ENCODE results near the gene FXYD6.

Gene FXYD6

DNA sequence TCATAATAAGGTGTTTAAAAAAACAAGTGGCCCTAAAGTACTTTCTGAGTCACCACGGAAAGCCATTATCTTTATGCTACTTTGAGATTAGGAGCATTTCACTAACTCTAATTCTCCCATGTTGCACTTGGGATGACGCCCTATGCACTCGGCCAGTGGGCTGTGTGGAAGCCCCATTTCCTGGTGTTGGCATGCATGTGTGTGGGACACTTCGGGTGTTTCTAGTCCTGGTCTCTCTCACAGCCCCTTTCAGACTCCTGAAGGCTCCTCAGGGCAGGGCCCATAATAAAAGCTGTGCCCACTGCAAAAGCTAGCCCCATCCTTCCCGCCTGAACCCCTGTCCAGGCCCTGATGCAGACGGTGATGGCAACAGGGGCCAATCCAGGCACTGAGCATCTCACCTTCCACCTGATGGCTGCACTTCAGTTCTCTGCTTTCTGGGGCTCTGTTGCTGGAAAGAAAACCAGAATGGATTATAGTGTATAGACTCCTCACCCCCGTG, 37.0 kb downstream of the FXYD6 start:
- DNase-seq (ENCODE audit: low spot score in 2 of 2) (no peak), ATAC-seq (replicated peaks; ENCODE audit: extremely low read depth, poor library complexity, severe bottlenecking) (no peak)
- Mint-ChIP-seq H3K4me1 (peaks cover 21% of the 10 kb centered on the region), H3K27me3 (peaks cover 10% of the 10 kb centered on the region), H3K36me3 (ENCODE audit: insufficient read depth) (peaks cover 3% of the 10 kb centered on the region), H3K27ac (ENCODE audit: low read depth) (no peak overlapping the region), H3K9me3 (no peaks in the 10 kb centered on the region), H3K4me3 (no peak overlapping the region)

DNA sequence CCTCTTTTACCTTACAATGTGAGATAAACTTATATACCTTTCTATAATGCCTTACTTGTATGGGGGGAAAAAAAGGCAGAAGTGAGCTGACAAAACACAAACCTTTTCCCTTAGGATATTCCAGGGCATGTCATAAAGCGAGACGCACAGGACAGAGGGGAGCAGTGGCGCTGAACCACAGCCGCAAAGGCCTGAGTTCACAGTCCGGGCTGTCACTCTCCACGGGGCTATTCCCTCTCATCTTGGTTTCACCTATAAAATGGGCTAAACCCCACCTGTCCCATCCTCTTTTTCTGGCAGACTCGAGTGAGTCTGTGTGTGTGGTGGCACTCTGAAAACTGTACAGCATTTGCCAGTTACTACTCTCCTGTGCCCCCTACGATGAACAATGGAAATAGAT, 37.6 kb downstream of the FXYD6 start:
- Mint-ChIP-seq H3K4me3 (no peak overlapping the region), H3K27me3 (peaks cover 10% of the 10 kb centered on the region), H3K36me3 (ENCODE audit: insufficient read depth) (peaks cover 3% of the 10 kb centered on the region), H3K4me1 (peaks cover 21% of the 10 kb centered on the region), H3K27ac (ENCODE audit: low read depth) (no peak overlapping the region), H3K9me3 (no peaks in the 10 kb centered on the region)
- DNase-seq (ENCODE audit: low spot score in 2 of 2) = no peak
- ATAC-seq (replicated peaks; ENCODE audit: extremely low read depth, poor library complexity, severe bottlenecking) = no peak

DNA sequence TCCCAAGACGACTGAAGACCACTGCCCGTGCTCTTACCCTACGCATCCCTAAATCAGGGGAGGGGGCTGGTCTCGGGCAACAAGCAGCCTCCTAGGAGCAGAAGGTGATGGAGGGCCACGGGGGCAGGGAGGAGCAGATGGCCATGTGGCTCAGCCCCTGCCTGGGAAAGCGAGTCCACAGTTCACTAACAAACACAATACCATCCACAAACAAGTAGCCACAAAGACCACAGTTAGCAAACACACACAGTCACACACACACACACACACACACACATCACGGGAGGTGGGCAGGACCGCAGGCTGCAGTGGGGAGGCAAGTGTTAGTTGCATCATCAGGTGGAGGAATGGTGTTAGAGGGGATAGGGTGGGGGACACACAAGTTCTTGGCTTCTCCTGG, 38.7 kb downstream of the FXYD6 start:
- peak overlapping the region; percentile 48 for H3K4me3 Mint-ChIP-seq
- H3K4me1 Mint-ChIP-seq = peaks cover 21% of the 10 kb centered on the region
- H3K9me3 Mint-ChIP-seq = no peaks in the 10 kb centered on the region
- H3K27ac Mint-ChIP-seq (ENCODE audit: low read depth) = peak overlapping the region; percentile 65
- ATAC-seq (replicated peaks; ENCODE audit: extremely low read depth, poor library complexity, severe bottlenecking) = no peak
- H3K27me3 Mint-ChIP-seq = peaks cover 10% of the 10 kb centered on the region
- H3K36me3 Mint-ChIP-seq (ENCODE audit: insufficient read depth) = peaks cover 3% of the 10 kb centered on the region
- DNase-seq (ENCODE audit: low spot score in 2 of 2) = no peak

DNA sequence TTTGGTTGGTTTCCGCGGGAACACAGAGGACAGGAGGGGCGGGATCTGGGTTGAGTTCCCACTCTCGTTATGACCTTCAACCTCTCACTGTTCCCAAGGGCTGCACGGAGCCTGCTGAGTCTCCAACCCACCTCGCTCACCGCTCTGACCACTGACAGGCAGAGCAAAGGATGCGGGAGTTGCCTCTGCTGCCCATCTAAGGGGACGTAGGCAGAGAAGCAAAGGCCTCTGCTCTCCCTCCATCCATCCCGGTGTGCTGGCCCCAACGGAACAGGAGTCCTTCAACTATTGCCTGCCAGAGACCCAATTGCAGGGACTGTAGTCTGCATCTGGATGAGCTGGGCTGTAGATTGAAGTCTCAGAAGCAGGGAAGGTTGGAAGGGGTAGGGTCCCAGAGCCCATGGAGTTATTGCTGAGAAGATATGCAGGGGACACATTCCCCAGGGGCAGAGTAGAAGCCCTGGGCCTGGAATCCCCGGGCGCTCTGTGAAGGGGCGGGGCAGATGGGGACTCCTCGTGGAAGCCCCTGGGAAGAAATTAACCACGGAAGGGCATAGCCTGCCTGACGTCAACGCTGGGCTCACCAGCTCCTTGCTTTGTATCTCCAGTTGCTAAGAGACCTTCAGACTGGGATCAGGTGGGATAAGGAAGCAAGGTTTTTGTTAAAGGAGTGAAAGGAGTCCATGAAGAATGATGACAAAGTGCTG, 39.2 kb downstream of the FXYD6 start:
- peak overlapping the region; percentile 65 for H3K27ac Mint-ChIP-seq (ENCODE audit: low read depth)

DNA sequence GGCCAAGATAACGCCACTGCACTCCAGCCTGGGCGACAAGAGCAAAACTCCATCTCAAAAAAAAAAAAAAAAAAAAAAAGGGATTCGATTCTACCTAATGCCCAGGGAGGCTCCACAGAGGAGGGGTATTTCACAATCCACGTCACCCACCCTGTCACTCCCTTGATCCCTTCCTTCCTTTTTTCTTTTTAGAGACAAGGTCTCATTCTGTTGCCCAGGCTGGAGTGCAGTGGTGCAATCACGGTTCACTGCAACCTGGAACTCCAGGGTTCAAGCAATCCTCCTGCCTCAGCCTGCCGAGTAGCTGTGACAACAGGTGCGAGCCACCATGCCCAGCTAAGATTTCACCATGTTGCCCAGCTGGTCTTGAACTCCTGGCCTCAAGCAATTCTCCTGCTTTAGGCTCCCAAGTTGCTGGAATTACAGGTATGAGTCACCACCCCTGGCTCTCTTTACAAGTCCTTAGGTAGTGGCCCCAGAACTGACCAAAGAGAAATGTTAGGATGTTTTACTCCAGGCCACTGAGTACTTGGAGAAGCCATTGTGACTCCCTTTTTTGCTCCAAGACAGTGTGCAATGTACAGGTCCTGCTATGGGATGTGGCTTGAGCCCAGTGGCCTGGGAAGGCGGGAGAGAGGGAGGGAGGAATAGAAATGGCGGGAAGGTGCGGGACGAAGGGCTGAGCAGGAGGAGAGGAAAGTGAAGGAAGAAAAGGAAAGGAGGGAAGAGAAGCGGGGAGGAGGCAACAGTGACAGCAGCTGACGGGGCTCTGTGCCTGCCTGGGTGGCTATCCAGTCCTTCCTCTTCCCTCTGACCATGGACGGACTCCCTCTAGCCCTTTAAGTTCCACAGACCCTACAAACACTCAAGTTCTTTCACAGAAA, 40.1 kb downstream of the FXYD6 start:
- H3K36me3 Mint-ChIP-seq (ENCODE audit: insufficient read depth) = peaks cover 3% of the 10 kb centered on the region
- no peak overlapping the region for H3K27ac Mint-ChIP-seq (ENCODE audit: low read depth)
- H3K4me1 Mint-ChIP-seq = peaks cover 29% of the 10 kb centered on the region
- no peaks in the 10 kb centered on the region for H3K9me3 Mint-ChIP-seq
- ATAC-seq (replicated peaks; ENCODE audit: extremely low read depth, poor library complexity, severe bottlenecking) (no peak), DNase-seq (ENCODE audit: low spot score in 2 of 2) (no peak)
- no peak overlapping the region for H3K4me3 Mint-ChIP-seq
- peaks cover 10% of the 10 kb centered on the region for H3K27me3 Mint-ChIP-seq

More for the DNA sequence above, 39.2 kb downstream of the FXYD6 start:
- DNase-seq (ENCODE audit: low spot score in 2 of 2) (no peak), ATAC-seq (replicated peaks; ENCODE audit: extremely low read depth, poor library complexity, severe bottlenecking) (no peak)
- no peaks in the 10 kb centered on the region for H3K9me3 Mint-ChIP-seq
- peaks cover 3% of the 10 kb centered on the region for H3K36me3 Mint-ChIP-seq (ENCODE audit: insufficient read depth)
- H3K27me3 Mint-ChIP-seq = peaks cover 10% of the 10 kb centered on the region
- H3K4me1 Mint-ChIP-seq = peaks cover 27% of the 10 kb centered on the region
- peak overlapping the region; percentile 48 for H3K4me3 Mint-ChIP-seq

DNA sequence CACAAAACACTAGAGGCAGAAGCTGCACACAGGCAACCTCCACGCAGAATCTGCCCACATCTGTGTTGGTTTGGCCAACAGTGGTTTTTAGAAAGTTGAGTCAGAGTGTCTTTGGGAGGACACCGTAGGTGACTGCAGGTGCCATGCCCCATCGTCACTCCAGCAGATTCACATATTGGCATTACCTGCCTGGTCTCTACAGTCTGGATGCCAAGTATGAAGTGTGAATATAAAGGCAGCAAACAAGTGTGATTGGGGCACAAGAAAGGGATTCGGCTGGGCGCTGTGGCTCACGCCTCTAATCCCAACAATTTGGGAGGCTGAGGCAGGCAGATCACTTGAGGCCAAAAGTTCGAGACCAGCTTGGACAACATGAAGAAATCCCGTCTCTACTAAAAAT, 40.9 kb downstream of the FXYD6 start:
- no peak overlapping the region for H3K27ac Mint-ChIP-seq (ENCODE audit: low read depth)
- DNase-seq (ENCODE audit: low spot score in 2 of 2) (no peak), ATAC-seq (replicated peaks; ENCODE audit: extremely low read depth, poor library complexity, severe bottlenecking) (no peak)
- no peaks in the 10 kb centered on the region for H3K9me3 Mint-ChIP-seq
- H3K4me1 Mint-ChIP-seq = peaks cover 37% of the 10 kb centered on the region
- H3K27me3 Mint-ChIP-seq = peaks cover 10% of the 10 kb centered on the region
- H3K36me3 Mint-ChIP-seq (ENCODE audit: insufficient read depth) = peaks cover 3% of the 10 kb centered on the region
- no peak overlapping the region for H3K4me3 Mint-ChIP-seq

DNA sequence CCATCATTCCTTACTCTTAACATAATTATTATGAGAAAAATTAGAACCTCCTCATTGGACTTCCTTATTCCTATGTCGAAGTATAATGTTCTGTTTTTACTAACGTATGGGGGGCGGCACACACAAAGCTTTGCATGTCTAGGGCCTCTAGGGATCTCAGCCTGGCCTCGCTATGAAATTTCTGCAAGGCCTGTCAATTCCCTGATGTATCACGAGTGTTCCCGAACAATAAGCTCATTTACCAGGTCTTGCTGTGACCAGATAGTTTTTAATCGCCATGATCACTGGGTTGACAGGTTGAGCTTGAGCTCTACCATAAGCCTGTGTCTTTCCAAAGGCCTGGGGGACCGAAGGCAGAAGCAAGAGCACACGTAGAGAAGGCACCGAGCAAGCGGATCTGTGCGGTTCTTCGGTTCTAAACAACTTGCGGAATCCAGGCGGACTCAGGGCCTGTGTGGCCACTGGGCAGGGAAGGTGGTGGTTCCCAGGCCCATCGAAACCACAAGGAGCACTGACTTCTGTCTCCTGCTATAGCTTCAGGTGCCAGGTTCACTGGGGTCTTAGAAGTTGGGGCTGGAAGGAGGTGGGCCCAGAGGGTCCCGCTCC, 41.5 kb downstream of the FXYD6 start:
- peaks cover 43% of the 10 kb centered on the region for H3K4me1 Mint-ChIP-seq
- peaks cover 10% of the 10 kb centered on the region for H3K27me3 Mint-ChIP-seq
- DNase-seq (ENCODE audit: low spot score in 2 of 2) (no peak), ATAC-seq (replicated peaks; ENCODE audit: extremely low read depth, poor library complexity, severe bottlenecking) (no peak)
- H3K4me3 Mint-ChIP-seq = no peak overlapping the region
- H3K27ac Mint-ChIP-seq (ENCODE audit: low read depth) = no peak overlapping the region
- no peaks in the 10 kb centered on the region for H3K9me3 Mint-ChIP-seq
- H3K36me3 Mint-ChIP-seq (ENCODE audit: insufficient read depth) = peaks cover 3% of the 10 kb centered on the region

DNA sequence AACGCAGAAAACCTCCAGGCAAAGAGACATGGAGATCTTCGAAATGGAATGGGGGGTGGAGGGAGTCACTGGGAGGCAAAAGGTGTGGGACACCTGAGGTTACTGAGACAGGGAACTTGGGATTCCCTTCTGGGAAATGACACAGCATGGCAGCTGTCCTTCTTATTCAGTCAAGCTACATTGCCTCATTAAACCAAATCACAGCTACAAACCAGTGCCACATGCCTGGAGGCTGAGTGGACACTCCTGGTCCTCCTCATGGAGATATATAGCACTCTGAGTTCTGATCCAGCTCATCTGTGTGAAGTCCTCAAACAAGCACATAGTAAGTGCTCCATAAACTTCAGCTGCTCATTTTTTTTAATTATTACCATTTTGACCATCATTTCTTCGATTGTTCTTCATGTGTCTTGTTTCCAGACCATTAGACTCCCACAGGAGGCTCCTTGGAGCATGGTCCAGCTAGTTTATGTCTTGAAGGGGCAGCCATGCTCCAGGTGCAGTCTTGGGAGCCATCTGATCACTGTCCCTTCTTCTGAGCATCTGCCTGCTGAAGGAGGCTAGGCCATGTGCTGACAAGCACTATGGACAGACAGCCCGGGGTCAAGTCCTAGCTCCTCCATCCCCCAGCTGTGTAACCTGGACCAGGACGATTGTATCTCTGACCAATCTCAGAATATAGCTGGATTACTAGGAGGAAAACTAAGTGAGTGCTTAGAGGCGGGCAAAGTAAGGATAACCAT, 42.2 kb downstream of the FXYD6 start:
- peaks cover 43% of the 10 kb centered on the region for H3K4me1 Mint-ChIP-seq
- H3K27ac Mint-ChIP-seq (ENCODE audit: low read depth) = peak overlapping the region; percentile 44
- H3K27me3 Mint-ChIP-seq = peaks cover 10% of the 10 kb centered on the region
- no peak for DNase-seq (ENCODE audit: low spot score in 2 of 2)
- ATAC-seq (replicated peaks; ENCODE audit: extremely low read depth, poor library complexity, severe bottlenecking) = no peak
- H3K4me3 Mint-ChIP-seq = no peak overlapping the region
- no peaks in the 10 kb centered on the region for H3K9me3 Mint-ChIP-seq
- H3K36me3 Mint-ChIP-seq (ENCODE audit: insufficient read depth) = peaks cover 3% of the 10 kb centered on the region

DNA sequence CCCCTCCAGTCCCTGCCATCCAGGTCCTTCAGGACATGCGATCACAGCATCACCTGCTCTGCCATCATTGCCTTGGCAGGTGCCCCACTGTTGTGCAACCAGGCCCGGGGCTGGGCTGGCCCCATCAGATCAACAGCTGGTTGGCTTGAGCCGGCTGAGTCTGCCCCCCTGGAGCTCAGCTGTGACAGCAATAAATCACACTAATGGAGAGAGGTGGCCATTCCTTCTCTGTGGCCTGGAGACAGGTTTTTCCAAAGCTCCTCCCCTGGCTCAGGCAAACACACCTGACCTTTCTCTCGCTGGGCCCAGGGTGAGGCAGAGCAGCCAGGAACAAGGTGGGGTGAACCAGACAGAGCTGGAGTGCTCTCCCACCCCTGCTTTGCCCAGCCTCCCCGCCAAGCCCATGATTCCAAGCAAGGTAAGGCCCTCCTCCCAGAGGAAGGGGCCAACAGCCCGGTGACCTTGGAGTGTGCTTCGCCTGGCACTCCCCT, 43.0 kb downstream of the FXYD6 start:
- H3K27me3 Mint-ChIP-seq = peaks cover 10% of the 10 kb centered on the region
- no peak overlapping the region for H3K4me3 Mint-ChIP-seq
- H3K36me3 Mint-ChIP-seq (ENCODE audit: insufficient read depth) = peaks cover 3% of the 10 kb centered on the region
- H3K9me3 Mint-ChIP-seq = no peaks in the 10 kb centered on the region
- ATAC-seq (replicated peaks; ENCODE audit: extremely low read depth, poor library complexity, severe bottlenecking) = no peak
- H3K27ac Mint-ChIP-seq (ENCODE audit: low read depth) = peak overlapping the region; percentile 44
- DNase-seq (ENCODE audit: low spot score in 2 of 2) = no peak
- H3K4me1 Mint-ChIP-seq = peaks cover 47% of the 10 kb centered on the region

DNA sequence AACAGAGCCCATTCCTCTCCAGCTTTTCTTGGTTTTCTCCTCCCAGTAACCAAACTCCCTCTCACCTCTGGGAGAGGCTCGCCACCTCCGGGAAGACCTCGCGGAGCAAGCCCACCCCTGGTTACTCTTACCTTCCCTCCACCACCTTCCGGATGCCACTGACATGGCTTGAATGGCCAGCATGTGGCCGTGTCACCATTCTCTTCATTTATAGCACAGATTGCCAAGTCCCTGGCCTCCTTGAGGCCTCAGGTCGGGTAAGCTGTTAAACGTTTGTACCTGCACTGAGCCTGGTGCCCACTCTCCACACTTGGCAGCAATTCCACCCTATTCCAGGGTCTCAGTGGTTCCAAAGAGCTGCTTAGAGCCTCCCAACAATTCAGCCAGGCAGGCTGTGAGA, 43.9 kb downstream of the FXYD6 start:
- Mint-ChIP-seq H3K4me3 (no peak overlapping the region), H3K27ac (ENCODE audit: low read depth) (no peak overlapping the region), H3K36me3 (ENCODE audit: insufficient read depth) (peaks cover 3% of the 10 kb centered on the region), H3K9me3 (no peaks in the 10 kb centered on the region), H3K4me1 (peaks cover 45% of the 10 kb centered on the region), H3K27me3 (peaks cover 10% of the 10 kb centered on the region)
- no peak for ATAC-seq (replicated peaks; ENCODE audit: extremely low read depth, poor library complexity, severe bottlenecking)
- no peak for DNase-seq (ENCODE audit: low spot score in 2 of 2)

DNA sequence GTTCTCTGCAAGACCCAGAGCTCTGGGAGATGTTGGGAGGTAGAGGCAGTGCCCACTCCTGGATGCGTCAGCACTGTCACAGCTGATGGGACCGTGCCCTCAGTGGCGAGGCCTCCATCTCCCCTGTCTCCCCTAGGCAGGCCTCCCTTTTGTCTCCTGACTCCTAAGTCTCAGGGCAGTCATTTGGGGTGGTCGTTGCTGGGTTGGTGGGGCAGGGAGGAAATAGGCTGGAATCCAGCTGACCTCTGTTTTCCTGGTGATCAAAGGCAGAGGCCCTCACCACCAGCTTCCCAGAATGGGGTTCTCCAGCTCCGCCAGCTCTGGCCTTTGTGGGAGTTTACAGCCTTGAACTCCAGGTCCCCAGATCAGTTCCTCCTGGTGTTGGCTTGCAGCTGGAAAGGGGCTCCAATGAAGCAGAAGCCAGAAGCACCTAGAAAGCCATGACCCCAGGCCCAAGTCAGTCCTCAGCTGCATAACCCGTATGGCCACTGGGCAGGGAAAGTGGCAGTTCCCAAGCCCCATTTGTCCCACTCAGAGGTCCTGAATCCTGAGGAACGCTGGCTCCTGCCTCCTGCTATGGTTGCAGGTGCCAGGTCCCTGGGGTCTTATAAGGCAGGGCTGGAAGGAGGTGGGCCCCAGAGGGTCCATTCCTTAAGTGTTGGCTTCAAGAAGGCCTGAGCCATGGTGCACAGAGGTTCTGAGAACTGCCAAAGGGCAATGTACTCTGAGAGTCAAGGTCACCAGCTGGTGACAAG, 44.6 kb downstream of the FXYD6 start:
- ATAC-seq (replicated peaks; ENCODE audit: extremely low read depth, poor library complexity, severe bottlenecking) (no peak), DNase-seq (ENCODE audit: low spot score in 2 of 2) (no peak)
- Mint-ChIP-seq H3K36me3 (ENCODE audit: insufficient read depth) (peaks cover 3% of the 10 kb centered on the region), H3K4me3 (no peak overlapping the region), H3K4me1 (peaks cover 43% of the 10 kb centered on the region), H3K27ac (ENCODE audit: low read depth) (no peak overlapping the region), H3K27me3 (peaks cover 8% of the 10 kb centered on the region), H3K9me3 (no peaks in the 10 kb centered on the region)
